BJ (cell line): ENCODE data around the gene RPL10. TPM values are rescaled to one million over a fixed set of nuclear protein-coding genes. Genes with fewer than 3 reads are reported as not detected.

Experiments
- CTCF ChIA-PET: fragments of 350-600 bp; formaldehyde crosslinking; extraction: SDS; loops from one replicate; lab custom pipeline; 2021; ENCODE audit warnings: antibody characterized with exemption, inconsistent platforms; lab: Yijun Ruan, JAX
- POLR2A ChIA-PET: fragments of 300-600 bp; sonication (Branson Sonifier 250); formaldehyde crosslinking; extraction: SDS; loops from one replicate; lab custom pipeline; 2021; ENCODE audit warnings: antibody characterized with exemption; lab: Charles Lee
- DNase-seq: peaks from one replicate; pipeline ENCODE4 v3.0.0-alpha.2; 2011; ENCODE audit warnings: low read depth
- H3K27me3 ChIP-seq: 2 replicates; pipeline ENCODE4 v1.6.0; 2011; ENCODE audit warnings: low read length; ENCODE audit not compliant: control insufficient read depth, insufficient read depth
- H3K36me3 ChIP-seq: 2 replicates; pipeline ENCODE4 v1.5.1; 2011; ENCODE audit warnings: low read length; ENCODE audit not compliant: control insufficient read depth, insufficient read depth
- H3K4me3 ChIP-seq: 2 replicates; pipeline ENCODE4 v1.5.1; 2011; ENCODE audit warnings: low read depth, mild to moderate bottlenecking, control low read depth, low read length
- polyA plus RNA-seq: library from polyadenylated mRNA; depleted of rRNA; stranded (reverse); fragments of >200 nt; gene quantifications from 2 replicates; pipeline ENCODE4 v1.2.3, GENCODE V29; 2011
- TF ChIP-seq, protein P1 (sequence below): IDR thresholded peaks from 2 replicates; pipeline ENCODE4 v1.5.1; 2011; ENCODE audit warnings: low read depth, mild to moderate bottlenecking, control low read depth, inconsistent platforms, low read length, moderate library complexity; ENCODE audit not compliant: insufficient read depth

Gene RPL10
- polyA plus RNA-seq, 1 experiment, result 7,037 TPM

DNA sequence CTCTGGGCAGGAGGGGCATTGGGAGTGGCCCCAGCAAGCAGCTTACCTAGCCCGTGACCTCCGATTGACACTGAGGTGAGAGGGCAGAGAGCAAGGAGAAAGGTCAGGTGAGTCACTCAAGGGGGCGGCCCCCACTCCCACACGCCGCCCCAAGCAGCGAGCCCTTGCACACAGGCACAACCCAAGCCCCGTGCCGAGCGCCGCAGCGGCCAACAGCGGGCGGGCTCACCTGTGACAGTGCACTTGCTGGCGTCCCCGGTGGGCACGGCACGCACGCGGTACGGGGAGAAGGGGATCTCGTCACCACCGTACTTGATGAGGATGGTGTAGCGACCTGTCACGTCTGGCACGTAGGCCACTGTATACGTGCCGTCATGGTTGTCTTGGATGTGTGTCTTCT is 41.0 kb upstream of the RPL10 start:
- no peak for DNase-seq
- Histone ChIP-seq H3K4me3 (no peak overlapping the region), H3K27me3 (no peaks in the 10 kb centered on the region), H3K36me3 (peaks cover 80% of the 10 kb centered on the region)
- TF ChIP-seq, protein P1, sequence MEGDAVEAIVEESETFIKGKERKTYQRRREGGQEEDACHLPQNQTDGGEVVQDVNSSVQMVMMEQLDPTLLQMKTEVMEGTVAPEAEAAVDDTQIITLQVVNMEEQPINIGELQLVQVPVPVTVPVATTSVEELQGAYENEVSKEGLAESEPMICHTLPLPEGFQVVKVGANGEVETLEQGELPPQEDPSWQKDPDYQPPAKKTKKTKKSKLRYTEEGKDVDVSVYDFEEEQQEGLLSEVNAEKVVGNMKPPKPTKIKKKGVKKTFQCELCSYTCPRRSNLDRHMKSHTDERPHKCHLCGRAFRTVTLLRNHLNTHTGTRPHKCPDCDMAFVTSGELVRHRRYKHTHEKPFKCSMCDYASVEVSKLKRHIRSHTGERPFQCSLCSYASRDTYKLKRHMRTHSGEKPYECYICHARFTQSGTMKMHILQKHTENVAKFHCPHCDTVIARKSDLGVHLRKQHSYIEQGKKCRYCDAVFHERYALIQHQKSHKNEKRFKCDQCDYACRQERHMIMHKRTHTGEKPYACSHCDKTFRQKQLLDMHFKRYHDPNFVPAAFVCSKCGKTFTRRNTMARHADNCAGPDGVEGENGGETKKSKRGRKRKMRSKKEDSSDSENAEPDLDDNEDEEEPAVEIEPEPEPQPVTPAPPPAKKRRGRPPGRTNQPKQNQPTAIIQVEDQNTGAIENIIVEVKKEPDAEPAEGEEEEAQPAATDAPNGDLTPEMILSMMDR, result no peak
- ChIA-PET POLR2A (no interaction called here), CTCF (no interaction called here)

DNA sequence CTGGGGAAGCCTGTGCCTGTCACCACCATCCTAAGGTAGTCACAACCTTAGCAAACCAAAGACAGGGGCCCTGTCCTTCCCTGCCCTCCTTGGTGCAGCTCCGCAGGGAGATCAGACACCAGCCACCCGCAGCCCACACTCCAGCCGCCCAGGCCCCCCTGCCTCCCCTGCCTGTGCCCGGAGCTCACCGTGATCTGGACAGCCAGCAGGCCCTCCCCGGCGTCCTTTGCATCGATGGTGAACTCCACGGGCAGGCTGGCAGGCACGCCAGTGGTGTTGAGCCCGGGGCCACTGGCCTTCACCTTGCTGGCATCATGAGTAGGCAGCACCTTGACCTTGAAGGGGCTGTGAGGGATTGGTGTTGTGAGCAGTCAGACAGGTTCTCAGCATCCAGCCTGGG is 40.2 kb upstream of the RPL10 start:
- H3K36me3 ChIP-seq, result peaks cover 80% of the 10 kb centered on the region
- H3K4me3 ChIP-seq, result no peak overlapping the region
- TF ChIP-seq, protein P1, result no peak
- no peaks in the 10 kb centered on the region for H3K27me3 ChIP-seq
- ChIA-PET POLR2A (no interaction called here), CTCF (no interaction called here)
- no peak for DNase-seq

DNA sequence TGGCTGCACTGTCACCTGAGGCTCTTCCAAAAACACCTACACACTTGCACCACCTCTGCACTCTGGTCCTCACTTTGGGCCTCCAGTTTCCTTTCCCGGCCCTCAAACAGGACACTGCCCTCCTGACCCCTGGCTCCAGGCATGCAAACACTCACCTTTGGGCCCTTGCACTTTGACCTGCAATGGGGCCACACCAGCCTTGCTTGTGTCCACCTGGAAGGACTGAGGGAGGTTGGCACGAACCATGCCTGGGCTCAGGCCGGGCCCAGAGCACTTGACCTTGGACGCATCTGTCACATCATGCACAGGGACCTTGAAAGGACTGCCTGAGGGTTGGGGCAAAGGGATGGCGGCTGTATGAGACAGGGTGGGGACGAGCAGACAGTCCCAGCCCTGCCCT is 39.3 kb upstream of the RPL10 start:
- DNase-seq, result no peak
- ChIA-PET POLR2A (no interaction called here), CTCF (no interaction called here)
- Histone ChIP-seq H3K27me3 (no peaks in the 10 kb centered on the region), H3K4me3 (no peak overlapping the region), H3K36me3 (peaks cover 75% of the 10 kb centered on the region)
- TF ChIP-seq, protein P1, result no peak

DNA sequence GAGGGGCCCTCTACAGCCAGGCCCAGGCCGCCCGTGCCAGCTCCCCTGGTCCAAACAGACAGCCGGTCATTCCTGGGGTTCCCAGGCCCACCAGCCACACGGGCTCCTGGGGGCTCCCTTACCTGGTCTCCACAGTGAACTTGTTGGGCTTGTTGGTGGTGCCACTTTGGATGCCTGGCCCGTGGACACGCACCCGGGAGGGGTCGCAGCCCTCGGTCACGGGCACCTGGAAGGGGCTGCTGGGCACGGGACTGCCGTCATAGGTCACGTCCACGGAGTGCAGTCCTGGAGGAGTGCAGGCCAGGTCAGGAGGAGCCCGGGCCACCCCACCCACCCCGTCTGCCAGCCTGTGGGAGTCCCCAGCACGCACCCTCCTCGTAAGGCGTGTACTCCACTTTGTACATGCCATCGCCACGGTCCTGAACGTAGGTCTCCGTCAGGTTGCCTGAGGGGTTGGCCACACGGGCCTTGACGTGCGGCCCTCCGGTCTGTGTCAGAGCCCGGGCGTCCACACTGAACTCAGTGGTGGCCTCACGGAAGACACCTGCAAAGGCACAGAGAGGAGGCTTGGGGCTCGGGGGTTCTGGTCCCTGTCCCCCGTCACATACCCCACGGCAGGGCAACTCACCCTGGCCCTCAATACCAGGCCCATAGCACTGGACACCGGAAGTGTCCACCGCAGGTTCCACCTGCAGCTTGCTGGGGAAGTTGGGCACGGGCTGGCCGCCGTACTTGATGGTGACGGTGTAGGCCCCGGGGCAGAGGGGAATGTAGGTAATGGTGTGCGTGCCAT is 38.6 kb upstream of the RPL10 start:
- ChIA-PET CTCF (no interaction called here), POLR2A (no interaction called here)
- TF ChIP-seq, protein P1, result no peak
- H3K27me3 ChIP-seq, result no peaks in the 10 kb centered on the region
- H3K4me3 ChIP-seq, result no peak overlapping the region
- H3K36me3 ChIP-seq, result peaks cover 74% of the 10 kb centered on the region
- DNase-seq, result no peak

DNA sequence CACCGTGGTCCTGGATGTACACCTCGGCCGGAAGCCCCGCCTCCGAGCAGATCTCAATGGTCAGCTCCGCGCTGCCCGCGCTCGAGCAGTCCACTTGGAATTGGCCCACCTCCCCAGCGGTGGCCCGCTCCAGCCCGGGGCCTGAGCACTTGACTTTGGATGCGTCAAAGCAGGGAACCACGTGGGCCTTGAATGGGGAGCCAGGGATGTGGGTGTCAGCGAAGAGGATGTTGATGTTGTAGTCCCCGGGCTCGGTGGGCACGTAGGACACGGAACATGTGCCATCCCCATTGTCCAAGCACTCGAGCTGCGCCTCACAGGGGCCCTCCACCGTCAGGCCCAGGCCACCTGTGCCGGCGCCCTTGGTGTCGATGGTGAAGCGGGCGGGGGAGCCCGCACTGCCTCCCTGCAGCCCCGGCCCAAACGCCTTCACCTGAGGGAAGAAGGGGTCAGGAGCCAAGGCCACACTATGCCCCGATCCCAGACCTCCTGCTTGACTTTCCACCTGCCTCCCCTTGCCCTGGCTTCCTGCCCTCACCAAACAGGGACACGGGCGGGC is 37.9 kb upstream of the RPL10 start:
- no peak overlapping the region for H3K4me3 ChIP-seq
- ChIA-PET CTCF (no interaction called here), POLR2A (no interaction called here)
- H3K36me3 ChIP-seq, result peaks cover 76% of the 10 kb centered on the region
- H3K27me3 ChIP-seq, result no peaks in the 10 kb centered on the region
- DNase-seq, result no peak
- TF ChIP-seq, protein P1, result no peak
